Kidney capillary endothelial cell (primary cell): ENCODE measurements around the gene MYT1.
A peak's percentile ranks its signal among the peaks of the same experiment; 100 is the strongest.
"Not testable (repeated sequence)": the region's sequence is repeated elsewhere in the genome, so short reads cannot be mapped to it uniquely, and the experiment has no call there.

Experiments used
- DNase-seq: peaks from one replicate; pipeline ENCODE4 v3.0.0-alpha.2; 2018; ENCODE audit warnings: low spot score

The MYT1 gene

GRCh38 chr20:64169091-64169560 is 4.9 kb downstream of the MYT1 start:
- no peak for DNase-seq

- DNase-seq, result no peak
These were observed 7.0 kb downstream of the MYT1 start for GRCh38 chr20:64171211-64171610.

GRCh38 chr20:64173116-64173515 is 8.9 kb downstream of the MYT1 start:
- DNase-seq, result no peak

DNA sequence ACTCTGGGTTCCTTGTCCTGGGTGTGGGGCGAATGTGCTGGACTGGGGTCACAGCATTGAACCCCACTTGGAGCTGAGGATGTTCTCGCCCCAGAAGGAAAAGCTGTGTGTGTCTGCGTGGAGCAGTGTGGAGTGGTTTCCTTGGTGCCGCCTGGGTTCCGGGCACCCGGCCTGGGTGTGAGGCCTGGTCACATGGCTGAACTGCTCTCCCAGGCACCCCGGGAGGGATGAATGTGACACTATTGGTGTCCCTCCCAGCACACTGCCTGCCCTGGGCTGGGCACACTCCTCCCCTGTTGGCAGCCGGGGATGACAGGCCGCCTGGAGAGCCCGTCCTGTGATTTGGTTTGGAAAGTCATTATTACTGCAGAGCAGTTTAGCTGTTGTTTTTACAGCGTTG is 12.3 kb downstream of the MYT1 start:
- no peak for DNase-seq

DNA sequence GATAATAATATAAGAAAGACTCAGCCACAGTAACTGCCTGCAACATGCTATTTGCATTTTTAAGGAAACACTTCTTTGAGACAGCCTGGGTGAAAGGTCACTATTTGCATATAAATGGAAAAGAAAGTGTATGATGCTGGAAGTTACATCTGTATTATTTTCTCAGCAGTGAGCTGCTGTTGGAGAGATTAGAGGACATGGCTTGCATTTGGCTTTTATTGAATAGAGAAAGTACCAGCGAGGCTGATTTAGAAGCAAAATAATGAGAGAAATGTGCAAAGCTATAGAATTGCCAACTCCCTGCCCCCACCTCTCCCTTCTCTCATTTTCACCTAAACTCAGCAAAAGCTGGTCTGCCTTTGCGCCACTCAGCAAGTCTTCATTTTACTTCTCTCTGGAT is 12.7 kb downstream of the MYT1 start:
- DNase-seq, result no peak

DNA sequence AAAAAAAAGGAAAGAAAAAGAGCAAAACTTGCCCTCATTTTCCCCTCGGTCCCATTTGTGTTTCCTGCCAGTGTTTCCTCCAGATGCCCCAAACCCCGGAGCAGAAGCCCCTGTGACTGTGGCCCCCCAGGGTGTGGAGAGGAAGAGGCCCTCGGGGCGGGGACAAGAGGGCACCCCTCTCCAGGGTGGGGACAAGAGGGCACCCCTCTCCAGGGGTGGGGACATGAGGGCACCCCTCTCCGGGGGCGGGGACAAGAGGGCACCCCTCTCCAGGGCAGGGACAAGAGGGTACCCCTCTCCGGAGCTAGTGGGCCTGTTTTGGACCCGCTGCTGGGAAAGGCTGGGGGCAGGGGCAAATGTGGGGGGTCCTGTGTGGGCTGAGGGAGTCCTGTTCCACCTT is 13.1 kb downstream of the MYT1 start:
- no peak for DNase-seq

GRCh38 chr20:64177787-64178186 is 13.5 kb downstream of the MYT1 start:
- no peak for DNase-seq

DNA sequence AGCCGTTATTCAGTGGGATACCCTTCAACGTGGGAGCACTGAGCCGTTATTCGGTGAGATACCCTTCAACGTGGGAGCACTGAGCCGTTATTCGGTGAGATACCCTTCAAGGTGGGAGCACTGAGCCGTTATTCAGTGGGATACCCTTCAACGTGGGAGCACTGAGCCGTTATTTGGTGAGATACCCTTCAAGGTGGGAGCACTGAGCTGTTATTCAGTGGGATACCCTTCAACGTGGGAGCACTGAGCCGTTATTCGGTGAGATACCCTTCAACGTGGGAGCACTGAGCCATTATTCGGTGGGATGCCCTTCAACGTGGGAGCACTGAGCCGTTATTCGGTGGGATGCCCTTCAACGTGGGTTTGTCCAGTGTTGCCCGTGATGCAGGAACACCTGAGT is 14.7 kb downstream of the MYT1 start:
- DNase-seq, result not testable (repeated sequence)

DNA sequence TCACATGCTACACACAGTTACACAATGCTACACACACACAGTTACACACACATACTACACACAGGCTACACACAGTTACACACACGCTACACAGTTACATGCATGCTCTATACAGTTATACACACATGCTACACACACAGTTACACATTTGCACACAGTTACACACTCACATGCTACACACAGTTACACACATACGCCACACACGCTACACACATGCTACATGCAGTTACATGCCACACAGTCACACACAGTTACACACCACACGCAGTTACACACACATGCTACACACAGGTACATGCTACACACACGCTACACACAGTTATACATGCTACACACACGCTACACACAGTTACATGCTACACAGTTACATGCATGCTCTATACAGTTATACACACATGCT is 15.6 kb downstream of the MYT1 start:
- DNase-seq, result no peak

DNA sequence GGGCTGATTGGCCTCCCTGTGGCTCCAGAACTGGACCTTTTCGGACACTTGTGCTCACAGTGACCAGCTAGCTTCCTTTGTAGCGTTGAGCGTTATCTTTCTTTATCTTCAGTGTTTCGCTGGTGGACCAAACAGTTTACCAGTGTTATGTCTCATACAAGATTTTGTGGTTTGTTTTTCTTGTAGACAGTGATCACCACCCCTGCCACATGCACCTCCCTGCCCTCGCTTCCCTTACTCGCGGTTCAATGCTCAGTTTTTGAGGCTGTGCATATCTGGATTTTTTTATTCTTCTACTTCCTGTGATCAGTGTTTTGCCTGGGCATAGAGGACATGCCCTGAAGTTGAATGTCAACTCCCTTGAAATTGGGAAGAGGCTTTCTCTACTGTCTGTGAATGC is 16.4 kb downstream of the MYT1 start:
- DNase-seq, result no peak

GRCh38 chr20:64181391-64181790 is 17.1 kb downstream of the MYT1 start:
- no peak for DNase-seq

GRCh38 chr20:64182146-64182865 is 18.1 kb downstream of the MYT1 start:
- DNase-seq, result no peak

DNA sequence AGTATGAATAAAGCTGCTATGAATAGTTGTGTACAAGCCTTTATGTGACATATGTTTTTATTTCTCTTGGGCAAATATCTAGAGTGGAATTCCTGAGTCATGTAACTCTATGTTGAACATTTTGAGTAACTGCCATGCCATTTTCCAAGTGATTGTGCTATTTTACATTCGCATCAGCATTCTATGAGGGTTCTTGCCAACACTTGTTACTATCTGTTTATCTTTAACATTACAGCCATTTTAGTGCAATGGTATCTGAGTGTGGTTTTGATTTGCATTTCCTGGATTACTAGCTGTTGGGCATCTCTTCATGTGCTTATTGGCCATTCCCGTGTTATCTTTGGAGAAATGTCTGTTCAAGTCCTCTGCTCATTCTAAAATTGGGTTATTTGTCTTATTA is 19.1 kb downstream of the MYT1 start:
- DNase-seq, result no peak

- no peak for DNase-seq
These were observed 20.5 kb downstream of the MYT1 start for GRCh38 chr20:64184795-64185194.

DNA sequence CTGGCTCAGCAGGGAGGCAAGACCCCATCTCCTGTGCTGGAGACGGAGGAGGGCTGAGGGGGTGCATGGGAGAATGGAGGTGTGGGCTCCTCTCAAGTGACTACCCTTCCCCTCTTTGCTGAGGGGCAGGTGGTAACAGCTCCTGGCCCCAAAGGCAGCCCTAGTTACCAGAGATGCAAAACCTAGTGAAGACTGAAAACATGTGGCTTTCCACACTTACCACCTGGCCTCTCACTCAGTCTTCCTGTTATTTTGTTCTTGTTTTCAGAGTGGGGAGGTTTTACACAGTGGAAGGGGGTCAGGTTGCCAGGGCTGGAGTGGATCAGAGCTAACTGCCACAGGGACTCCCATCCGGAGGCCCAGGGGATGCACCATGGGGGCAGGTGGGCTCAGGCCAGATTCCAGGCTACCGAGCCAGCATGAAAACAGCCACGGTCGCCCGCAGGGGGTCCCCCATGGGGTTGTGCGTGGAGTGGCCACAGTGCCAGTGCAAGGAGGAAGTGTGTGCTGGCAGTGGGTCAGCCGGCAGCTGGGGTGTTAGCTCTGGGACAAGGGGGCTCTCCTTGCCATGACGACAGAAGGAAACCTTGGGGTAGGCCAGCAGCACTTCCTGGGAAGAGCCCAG is 21.1 kb downstream of the MYT1 start:
- DNase-seq, result no peak

DNA sequence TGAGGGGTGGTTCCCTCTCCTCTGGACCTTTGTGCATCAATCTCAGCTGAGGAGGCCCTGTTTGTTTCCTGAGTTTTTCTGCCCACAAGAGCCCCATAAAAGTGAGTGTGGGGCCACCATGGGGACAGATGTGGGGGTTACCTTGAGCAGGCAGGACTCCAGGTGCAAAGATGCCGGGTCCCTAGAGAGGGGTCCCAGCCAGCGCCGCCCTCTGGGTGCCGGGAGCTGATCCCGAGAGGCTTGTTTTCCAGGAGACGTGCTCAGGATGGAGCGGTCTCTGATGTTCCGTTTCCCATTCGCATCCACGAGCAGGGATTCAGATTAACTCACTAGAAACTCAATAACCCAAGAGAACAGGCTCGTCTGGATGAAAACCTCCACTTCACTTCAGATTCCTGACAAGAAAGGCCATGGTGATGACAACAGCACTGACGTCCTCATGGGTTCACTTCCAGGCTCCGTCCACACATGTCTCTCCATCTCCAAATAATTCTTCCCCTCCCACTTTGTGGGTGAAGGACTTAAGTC is 21.9 kb downstream of the MYT1 start:
- no peak for DNase-seq

DNA sequence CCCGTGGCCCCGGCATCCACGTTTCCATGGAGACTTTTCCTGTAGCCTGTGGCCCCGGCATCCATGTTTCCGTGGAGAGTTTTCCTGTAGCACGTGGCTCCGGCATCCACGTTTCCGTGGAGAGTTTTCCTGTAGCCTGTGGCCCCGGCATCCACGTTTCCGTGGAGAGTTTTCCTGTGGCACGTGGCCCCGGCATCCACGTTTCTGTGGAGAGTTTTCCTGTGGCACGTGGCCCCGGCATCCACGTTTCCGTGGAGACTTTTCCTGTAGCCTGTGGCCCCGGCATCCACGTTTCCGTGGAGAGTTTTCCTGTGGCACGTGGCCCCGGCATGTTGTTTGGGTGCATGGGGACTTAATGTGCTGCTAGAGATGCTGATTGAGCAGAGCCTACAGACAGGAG is 23.0 kb downstream of the MYT1 start:
- DNase-seq, result not testable (repeated sequence)

DNA sequence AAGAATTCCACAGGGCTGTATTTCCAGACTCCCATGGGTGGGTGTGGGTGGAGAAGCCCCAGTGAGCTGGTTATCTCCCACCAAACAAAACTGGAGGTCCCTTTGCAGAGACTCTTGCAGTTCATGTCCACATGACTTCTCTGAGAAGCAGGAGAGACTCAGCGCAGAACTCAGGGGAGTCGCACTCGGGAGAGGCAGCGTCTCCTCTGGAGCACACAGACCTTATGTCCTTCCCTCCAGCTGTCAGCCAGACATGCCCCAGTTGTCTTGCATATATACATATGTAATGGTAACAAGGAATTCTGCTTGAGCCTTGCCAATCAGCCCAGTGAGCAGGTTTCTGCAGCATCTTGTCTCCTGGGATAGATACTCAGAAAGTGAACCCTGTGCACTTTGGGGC is 23.8 kb downstream of the MYT1 start:
- no peak for DNase-seq

DNA sequence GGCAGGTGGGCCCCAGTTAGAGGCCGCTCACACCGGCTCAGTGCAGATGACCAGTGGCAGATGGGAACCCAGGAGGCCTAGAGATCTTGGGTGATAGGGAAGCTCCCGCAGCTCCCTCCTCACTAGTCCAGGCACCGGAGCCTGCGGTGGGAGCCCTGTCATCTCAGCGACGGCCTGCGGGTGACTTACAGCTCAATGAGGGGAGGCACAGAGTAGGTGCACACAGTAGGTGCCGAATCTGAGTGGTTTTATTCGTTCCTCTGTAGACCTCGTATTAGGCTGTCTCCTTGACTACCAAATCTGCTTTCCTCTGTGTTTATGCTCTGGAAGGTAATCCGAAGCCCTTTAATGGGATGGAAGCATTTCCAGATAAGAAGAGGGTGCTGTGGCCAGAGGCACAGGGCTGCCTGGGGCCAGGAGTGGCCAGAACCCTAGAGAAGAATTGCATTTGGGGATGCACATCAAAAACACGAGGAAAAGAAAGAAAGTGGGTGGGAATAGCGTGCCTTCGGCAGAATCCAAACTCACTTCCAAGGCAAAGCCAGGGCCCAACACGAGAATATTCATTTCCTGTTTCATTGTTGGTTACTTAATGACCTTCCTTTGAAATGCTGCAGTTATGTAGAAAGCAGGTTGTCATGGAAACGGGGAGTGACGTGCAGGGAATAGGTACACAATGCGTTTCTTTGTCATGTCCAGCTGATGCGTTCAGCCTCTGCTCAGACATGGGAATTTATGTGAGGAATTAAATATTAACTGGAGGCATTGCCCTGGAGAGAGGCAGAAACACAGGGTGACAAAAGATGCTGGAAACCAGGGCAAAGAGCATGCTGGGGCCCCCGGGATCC is 24.7 kb downstream of the MYT1 start:
- DNase-seq, result peak; percentile 95

DNA sequence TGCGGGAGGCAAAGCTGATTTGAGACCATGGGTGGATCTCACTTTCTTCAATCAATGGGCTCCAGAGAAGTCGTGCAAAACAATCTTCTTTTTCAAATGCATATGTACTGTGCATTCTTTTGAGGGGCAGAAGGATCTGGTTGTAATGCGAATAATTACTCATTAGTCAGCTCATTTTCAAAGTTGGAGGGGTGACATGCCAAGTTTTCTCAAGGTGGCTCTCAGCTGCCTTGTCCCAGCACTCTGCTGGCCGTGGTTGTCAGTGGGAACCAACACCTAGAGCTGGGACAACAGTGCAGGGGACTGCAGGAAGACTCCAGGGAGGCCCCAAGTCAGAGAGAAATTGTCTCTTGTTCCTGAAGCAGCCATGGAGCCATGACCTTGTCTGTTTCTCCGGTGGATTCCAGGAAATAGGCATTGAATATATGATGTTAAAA is 25.3 kb downstream of the MYT1 start:
- DNase-seq, result no peak

DNA sequence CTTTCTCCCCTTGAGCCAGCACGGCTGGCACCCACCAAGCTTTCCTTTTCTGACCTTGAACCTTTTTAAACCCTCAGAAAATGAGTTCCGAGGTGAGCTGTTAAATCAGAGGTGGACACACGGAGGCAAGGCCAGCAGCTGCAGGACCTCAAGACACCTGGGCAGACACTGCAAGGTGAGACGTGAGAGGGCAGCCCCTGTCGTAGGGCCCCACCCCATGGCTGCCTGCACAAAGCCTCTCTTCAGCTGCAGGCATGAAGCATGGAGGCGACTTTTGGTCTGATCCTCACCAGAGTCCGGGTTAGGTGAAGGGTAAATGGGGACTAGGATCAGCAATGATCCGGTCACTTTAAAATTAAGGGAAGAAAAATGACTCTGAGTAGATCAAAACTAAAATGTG is 25.7 kb downstream of the MYT1 start:
- DNase-seq, result no peak

GRCh38 chr20:64191002-64191401 is 26.8 kb downstream of the MYT1 start:
- DNase-seq, result no peak

GRCh38 chr20:64192406-64192805 is 28.2 kb downstream of the MYT1 start:
- no peak for DNase-seq
